ENCODE measurements around the gene TRPC5OS.
A peak's percentile ranks its signal among the peaks of the same experiment; 100 is the strongest.

Gene TRPC5OS

GRCh38 chrX:111875881-111876280, at the start of gene TRPC5OS:
TRPC5OS (plus strand) TSS chrX:111876181; CDS start chrX:111901850, 25,669 bp downstream.
- DNase-seq (ENCODE audit: low read depth in 2 of 2): no peak

GRCh38 chrX:111829345-111829744, 46.6 kb upstream of the TRPC5OS start:
- DNase-seq (ENCODE audit: low read depth in 2 of 2): no peak

- no peak for DNase-seq (ENCODE audit: low read depth in 2 of 2)
These were observed 45.4 kb upstream of the TRPC5OS start for GRCh38 chrX:111830571-111830970.

GRCh38 chrX:111831343-111831742, 44.6 kb upstream of the TRPC5OS start:
- DNase-seq (ENCODE audit: low read depth in 2 of 2): no peak

- DNase-seq (ENCODE audit: low read depth in 2 of 2): no peak
These were observed 38.8 kb upstream of the TRPC5OS start for GRCh38 chrX:111837197-111837596.

GRCh38 chrX:111847491-111848133, 28.4 kb upstream of the TRPC5OS start:
- DNase-seq (ENCODE audit: low read depth in 2 of 2): no peak

GRCh38 chrX:111848541-111848940, 27.4 kb upstream of the TRPC5OS start:
- DNase-seq (ENCODE audit: low read depth in 2 of 2): no peak

- no peak for DNase-seq (ENCODE audit: low read depth in 2 of 2)
These were observed 25.0 kb upstream of the TRPC5OS start for GRCh38 chrX:111850975-111851374.

- DNase-seq (ENCODE audit: low read depth in 2 of 2): no peak
These were observed 21.2 kb upstream of the TRPC5OS start for GRCh38 chrX:111854556-111855490.

- no peak for DNase-seq (ENCODE audit: low read depth in 2 of 2)
These were observed 18.4 kb upstream of the TRPC5OS start for GRCh38 chrX:111857534-111858060.

GRCh38 chrX:111861605-111862004, 14.4 kb upstream of the TRPC5OS start:
- no peak for DNase-seq (ENCODE audit: low read depth in 2 of 2)

- DNase-seq (ENCODE audit: low read depth in 2 of 2): no peak
These were observed 8.7 kb upstream of the TRPC5OS start for GRCh38 chrX:111867236-111867635.

GRCh38 chrX:111868726-111869638, 7.0 kb upstream of the TRPC5OS start:
- no peak for DNase-seq (ENCODE audit: low read depth in 2 of 2)

GRCh38 chrX:111869639-111870034, 6.3 kb upstream of the TRPC5OS start:
- DNase-seq (ENCODE audit: low read depth in 2 of 2): peak in 1 of 2 donors; percentile 5

GRCh38 chrX:111874241-111874640, 1.7 kb upstream of the TRPC5OS start:
- DNase-seq (ENCODE audit: low read depth in 2 of 2): no peak

GRCh38 chrX:111876646-111877045, 665 bp downstream of the TRPC5OS start:
- no peak for DNase-seq (ENCODE audit: low read depth in 2 of 2)

- DNase-seq (ENCODE audit: low read depth in 2 of 2): no peak
These were observed 1.7 kb downstream of the TRPC5OS start for GRCh38 chrX:111877681-111878080.

- DNase-seq (ENCODE audit: low read depth in 2 of 2): no peak
These were observed 4.8 kb downstream of the TRPC5OS start for GRCh38 chrX:111880735-111881134.

- no peak for DNase-seq (ENCODE audit: low read depth in 2 of 2)
These were observed 5.7 kb downstream of the TRPC5OS start for GRCh38 chrX:111881715-111882114.

- no peak for DNase-seq (ENCODE audit: low read depth in 2 of 2)
These were observed 10.7 kb downstream of the TRPC5OS start for GRCh38 chrX:111886678-111887077.

GRCh38 chrX:111888600-111888999, 12.6 kb downstream of the TRPC5OS start:
- no peak for DNase-seq (ENCODE audit: low read depth in 2 of 2)

- DNase-seq (ENCODE audit: low read depth in 2 of 2): no peak
These were observed 16.4 kb downstream of the TRPC5OS start for GRCh38 chrX:111892375-111892774.
